ENCODE results near the gene C19orf67.

DNA sequence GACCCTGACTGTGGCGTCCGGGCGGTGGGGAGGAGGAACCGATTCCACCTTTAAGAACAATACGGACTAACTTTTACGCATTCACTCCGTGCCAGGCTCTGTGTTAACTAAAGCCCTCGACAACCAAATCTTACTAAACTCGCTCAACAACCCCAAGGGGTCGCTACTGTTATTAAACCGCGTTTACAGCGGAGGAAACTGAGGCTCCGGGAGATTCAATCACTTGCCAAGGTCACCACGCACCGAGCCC, 3.8 kb upstream of the C19orf67 start:
- TF ChIP-seq, protein P1, sequence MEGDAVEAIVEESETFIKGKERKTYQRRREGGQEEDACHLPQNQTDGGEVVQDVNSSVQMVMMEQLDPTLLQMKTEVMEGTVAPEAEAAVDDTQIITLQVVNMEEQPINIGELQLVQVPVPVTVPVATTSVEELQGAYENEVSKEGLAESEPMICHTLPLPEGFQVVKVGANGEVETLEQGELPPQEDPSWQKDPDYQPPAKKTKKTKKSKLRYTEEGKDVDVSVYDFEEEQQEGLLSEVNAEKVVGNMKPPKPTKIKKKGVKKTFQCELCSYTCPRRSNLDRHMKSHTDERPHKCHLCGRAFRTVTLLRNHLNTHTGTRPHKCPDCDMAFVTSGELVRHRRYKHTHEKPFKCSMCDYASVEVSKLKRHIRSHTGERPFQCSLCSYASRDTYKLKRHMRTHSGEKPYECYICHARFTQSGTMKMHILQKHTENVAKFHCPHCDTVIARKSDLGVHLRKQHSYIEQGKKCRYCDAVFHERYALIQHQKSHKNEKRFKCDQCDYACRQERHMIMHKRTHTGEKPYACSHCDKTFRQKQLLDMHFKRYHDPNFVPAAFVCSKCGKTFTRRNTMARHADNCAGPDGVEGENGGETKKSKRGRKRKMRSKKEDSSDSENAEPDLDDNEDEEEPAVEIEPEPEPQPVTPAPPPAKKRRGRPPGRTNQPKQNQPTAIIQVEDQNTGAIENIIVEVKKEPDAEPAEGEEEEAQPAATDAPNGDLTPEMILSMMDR (IDR thresholded peaks at IDR 0.05; ENCODE audit: insufficient read depth, low read length) = no peak
- TF ChIP-seq, protein P2, sequence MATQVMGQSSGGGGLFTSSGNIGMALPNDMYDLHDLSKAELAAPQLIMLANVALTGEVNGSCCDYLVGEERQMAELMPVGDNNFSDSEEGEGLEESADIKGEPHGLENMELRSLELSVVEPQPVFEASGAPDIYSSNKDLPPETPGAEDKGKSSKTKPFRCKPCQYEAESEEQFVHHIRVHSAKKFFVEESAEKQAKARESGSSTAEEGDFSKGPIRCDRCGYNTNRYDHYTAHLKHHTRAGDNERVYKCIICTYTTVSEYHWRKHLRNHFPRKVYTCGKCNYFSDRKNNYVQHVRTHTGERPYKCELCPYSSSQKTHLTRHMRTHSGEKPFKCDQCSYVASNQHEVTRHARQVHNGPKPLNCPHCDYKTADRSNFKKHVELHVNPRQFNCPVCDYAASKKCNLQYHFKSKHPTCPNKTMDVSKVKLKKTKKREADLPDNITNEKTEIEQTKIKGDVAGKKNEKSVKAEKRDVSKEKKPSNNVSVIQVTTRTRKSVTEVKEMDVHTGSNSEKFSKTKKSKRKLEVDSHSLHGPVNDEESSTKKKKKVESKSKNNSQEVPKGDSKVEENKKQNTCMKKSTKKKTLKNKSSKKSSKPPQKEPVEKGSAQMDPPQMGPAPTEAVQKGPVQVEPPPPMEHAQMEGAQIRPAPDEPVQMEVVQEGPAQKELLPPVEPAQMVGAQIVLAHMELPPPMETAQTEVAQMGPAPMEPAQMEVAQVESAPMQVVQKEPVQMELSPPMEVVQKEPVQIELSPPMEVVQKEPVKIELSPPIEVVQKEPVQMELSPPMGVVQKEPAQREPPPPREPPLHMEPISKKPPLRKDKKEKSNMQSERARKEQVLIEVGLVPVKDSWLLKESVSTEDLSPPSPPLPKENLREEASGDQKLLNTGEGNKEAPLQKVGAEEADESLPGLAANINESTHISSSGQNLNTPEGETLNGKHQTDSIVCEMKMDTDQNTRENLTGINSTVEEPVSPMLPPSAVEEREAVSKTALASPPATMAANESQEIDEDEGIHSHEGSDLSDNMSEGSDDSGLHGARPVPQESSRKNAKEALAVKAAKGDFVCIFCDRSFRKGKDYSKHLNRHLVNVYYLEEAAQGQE (IDR thresholded peaks at IDR 0.05; ENCODE audit: insufficient replicate concordance, low read depth) = no peak
